D341Med (cell line): ENCODE data around the gene RND1.
A peak's percentile ranks its signal among the peaks of the same experiment; 100 is the strongest.
"Not testable (repeated sequence)": the region's sequence is repeated elsewhere in the genome, so short reads cannot be mapped to it uniquely, and the experiment has no call there.

Source experiments
- DNase-seq: peaks from one replicate; pipeline ENCODE4 v3.0.0; 2012; ENCODE audit warnings: low spot score

RND1 gene

GRCh38 chr12:48865281-48866051 is at the start of gene RND1:
Gene RND1, minus strand, starts transcription at chr12:48865870. Its CDS starts 103 bp downstream, at chr12:48865767.
- peak; percentile 92 for DNase-seq

GRCh38 chr12:48910196-48910595 is 44.5 kb upstream of the RND1 start:
- DNase-seq: no peak

- not testable (repeated sequence) for DNase-seq
Observed at GRCh38 chr12:48909698-48910097, 44.0 kb upstream of the RND1 start.

GRCh38 chr12:48907245-48907644 is 41.6 kb upstream of the RND1 start:
- no peak for DNase-seq

- DNase-seq: peak; percentile 88
Observed at GRCh38 chr12:48903982-48904411, 38.3 kb upstream of the RND1 start.

- no peak for DNase-seq
Observed at GRCh38 chr12:48903363-48903981, 37.8 kb upstream of the RND1 start.

- DNase-seq: no peak
Observed at GRCh38 chr12:48901278-48901677, 35.6 kb upstream of the RND1 start.

- DNase-seq: no peak
Observed at GRCh38 chr12:48899651-48900050, 34.0 kb upstream of the RND1 start.

GRCh38 chr12:48894271-48894670 is 28.6 kb upstream of the RND1 start:
- no peak for DNase-seq

- peak; percentile 85 for DNase-seq
Observed at GRCh38 chr12:48890657-48891418, 25.2 kb upstream of the RND1 start.

- no peak for DNase-seq
Observed at GRCh38 chr12:48889679-48890078, 24.0 kb upstream of the RND1 start.

- DNase-seq: no peak
Observed at GRCh38 chr12:48883305-48884161, 17.9 kb upstream of the RND1 start.

- DNase-seq: no peak
Observed at GRCh38 chr12:48882972-48883304, 17.3 kb upstream of the RND1 start.

- DNase-seq: no peak
Observed at GRCh38 chr12:48882315-48882687, 16.6 kb upstream of the RND1 start.

- no peak for DNase-seq
Observed at GRCh38 chr12:48881686-48882314, 16.1 kb upstream of the RND1 start.

- DNase-seq: no peak
Observed at GRCh38 chr12:48880647-48881046, 15.0 kb upstream of the RND1 start.

- DNase-seq: no peak
Observed at GRCh38 chr12:48878548-48878947, 12.9 kb upstream of the RND1 start.

GRCh38 chr12:48875944-48876515 is 10.4 kb upstream of the RND1 start:
- no peak for DNase-seq

- DNase-seq: not testable (repeated sequence)
Observed at GRCh38 chr12:48873534-48873933, 7.9 kb upstream of the RND1 start.

- no peak for DNase-seq
Observed at GRCh38 chr12:48873096-48873495, 7.4 kb upstream of the RND1 start.

- no peak for DNase-seq
Observed at GRCh38 chr12:48869191-48869590, 3.5 kb upstream of the RND1 start.
